OCI-LY3 (cell line): ENCODE measurements around the gene STAT5B.

Experiments
- EZH2phosphoT487 ChIP-seq: fragments of 200-600 bp; shearing (Covaris generic); IDR thresholded peaks from 2 replicates; pipeline ENCODE4 v1.6.1; 2018; ENCODE audit warnings: antibody characterized with exemption, mixed run types, low read depth
- TF ChIP-seq, protein P1 (sequence below): fragments of 200-600, 300-600 bp; sonication (generic); IDR thresholded peaks from 2 replicates; pipeline ENCODE4 v1.5.1; 2014; ENCODE audit warnings: antibody characterized with exemption, low read length, low read depth

DNA sequence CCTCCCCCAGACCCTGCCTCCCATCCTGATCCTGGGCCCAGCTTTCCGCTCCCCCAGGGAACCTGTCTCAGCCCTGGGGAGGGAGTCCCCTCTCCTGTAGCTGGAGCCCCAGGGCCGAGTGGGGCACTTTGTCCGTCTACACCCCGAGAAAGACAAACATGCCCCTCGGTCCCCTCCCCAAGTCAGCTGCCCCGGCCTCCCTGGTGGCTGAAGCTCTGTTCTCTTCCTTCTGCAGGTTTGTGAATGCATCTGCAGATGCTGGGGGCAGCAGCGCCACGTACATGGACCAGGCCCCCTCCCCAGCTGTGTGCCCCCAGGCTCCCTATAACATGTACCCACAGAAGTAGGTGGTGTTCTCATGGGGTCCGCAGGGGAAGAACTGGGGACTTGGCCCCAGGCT lies 33.0 kb upstream of the STAT5B start:
- TF ChIP-seq, protein P1, sequence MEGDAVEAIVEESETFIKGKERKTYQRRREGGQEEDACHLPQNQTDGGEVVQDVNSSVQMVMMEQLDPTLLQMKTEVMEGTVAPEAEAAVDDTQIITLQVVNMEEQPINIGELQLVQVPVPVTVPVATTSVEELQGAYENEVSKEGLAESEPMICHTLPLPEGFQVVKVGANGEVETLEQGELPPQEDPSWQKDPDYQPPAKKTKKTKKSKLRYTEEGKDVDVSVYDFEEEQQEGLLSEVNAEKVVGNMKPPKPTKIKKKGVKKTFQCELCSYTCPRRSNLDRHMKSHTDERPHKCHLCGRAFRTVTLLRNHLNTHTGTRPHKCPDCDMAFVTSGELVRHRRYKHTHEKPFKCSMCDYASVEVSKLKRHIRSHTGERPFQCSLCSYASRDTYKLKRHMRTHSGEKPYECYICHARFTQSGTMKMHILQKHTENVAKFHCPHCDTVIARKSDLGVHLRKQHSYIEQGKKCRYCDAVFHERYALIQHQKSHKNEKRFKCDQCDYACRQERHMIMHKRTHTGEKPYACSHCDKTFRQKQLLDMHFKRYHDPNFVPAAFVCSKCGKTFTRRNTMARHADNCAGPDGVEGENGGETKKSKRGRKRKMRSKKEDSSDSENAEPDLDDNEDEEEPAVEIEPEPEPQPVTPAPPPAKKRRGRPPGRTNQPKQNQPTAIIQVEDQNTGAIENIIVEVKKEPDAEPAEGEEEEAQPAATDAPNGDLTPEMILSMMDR, result no peak
- no peak for TF ChIP-seq EZH2phosphoT487
